NCI-H446 (cell line): ENCODE measurements around the gene NR1D2.
"Not testable (repeated sequence)": the region's sequence is repeated elsewhere in the genome, so short reads cannot be mapped to it uniquely, and the experiment has no call there.

Experiments
- DNase-seq, 2 experiments: peaks; one replicate each; lab custom pipeline; 2025; lab: John Stamatoyannopoulos, UW

NR1D2 gene

GRCh38 chr3:23944861-23945662, at the start of gene NR1D2:
Gene NR1D2 (plus strand): TSS chr3:23945286. CDS start chr3:23945579, 293 bp downstream.
- DNase-seq = peak in 1 of 2 experiments; percentile 77

DNA sequence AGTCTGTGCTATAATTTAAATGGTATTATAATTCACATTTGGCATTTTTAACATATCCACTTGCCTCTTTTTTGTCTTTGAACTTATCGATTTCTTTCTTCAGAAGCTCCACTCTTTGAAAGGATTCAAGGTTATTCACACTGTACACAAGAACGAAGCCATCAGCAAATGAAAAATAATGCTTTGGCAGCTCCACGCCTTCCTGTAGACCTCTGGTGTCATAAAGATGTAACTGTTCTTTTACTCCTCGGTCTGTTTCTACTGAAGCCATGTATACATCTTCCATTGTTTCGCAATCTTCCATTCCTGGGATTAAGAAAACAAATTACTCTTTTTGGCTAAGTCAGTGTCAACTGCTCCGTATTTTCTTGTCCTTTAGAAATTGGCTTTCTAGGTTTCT, 44.3 kb upstream of the NR1D2 start:
- DNase-seq = no peak

DNA sequence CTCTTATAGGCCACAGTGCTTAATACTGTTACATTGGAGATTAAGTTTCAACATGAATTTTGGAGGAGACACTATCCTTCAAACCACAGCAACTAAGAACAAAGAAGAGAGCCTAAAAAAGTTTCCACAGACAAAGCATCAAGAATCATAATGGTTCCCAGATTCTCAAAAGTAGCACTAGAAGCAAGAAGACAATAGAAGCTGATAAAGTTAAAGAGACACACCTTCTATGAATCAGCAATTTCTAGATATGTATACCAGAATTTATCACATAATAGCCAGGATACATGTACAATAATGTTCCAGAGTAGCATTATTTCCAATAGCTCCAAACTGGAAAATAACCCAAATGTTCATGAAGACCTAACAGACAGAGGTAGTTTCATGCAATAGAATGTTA, 40.5 kb upstream of the NR1D2 start:
- no peak for DNase-seq

DNA sequence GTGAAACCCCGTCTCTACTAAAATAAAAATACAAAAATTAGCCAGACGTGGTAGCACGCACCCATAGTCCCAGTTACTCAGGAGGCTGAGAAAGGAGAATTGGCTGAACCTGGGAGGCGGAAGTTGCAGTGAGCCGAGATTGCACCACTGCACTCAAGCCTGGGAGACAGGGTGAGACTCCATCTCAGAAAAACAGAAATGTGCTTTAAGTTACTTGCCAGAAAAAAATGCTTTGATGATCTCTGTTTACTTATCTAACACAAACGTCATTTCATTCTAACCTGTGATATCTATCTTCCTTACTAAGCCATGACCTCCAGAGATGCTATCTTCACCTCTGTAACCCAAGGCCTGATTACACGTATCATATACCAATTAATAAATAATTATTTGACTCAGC, 35.7 kb upstream of the NR1D2 start:
- no peak for DNase-seq

DNA sequence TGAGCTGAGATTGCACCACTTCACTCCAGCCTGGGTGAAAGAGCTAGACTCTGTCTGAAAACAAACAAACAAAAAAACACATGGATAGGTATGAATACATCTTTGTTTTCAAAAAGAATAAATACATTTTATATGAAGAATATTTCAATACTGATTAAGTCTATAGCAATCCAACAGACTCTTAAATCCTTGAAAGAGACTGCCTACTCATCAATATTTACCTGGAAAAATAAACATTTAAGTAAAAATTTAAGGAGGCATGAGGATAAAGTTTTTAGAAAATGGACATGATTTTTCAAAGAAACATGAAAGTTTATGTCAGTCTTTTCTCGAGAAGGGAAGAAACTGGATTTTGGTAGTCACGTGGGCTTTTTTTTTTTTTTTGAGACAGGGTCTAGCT, 33.7 kb upstream of the NR1D2 start:
- DNase-seq = no peak

DNA sequence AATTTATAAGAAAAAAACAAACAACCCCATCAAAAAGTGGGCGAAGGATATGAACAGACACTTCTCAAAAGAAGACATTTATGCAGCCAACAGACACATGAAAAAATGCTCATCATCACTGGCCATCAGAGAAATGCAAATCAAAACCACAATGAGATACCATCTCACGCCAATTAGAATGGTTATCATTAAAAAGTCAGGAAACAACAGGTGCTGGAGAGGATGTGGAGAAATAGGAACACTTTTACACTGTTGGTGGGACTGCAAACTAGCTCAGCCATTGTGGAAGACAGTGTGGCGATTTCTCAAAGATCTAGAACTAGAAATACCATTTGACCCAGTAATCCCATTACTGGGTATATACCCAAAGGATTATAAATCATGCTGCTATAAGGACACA, 32.8 kb upstream of the NR1D2 start:
- not testable (repeated sequence) for DNase-seq

DNA sequence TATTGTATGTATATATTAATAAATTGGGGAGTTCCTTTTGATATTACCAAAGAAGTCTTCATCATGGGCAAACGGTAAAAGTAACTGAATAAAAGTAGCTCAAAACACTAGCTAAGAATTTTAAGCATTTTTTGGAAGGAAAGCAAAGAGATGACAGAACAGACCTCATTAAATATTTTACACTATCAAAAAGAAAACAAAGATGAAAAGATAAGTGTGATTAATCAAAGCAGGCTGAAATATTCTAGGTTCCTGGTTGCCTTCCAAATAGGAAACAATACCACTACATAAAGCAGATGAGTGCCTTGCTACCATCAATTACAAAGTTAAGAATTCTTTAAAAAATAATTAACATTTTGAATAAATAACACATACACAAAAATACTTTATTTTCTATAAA, 31.9 kb upstream of the NR1D2 start:
- no peak for DNase-seq

DNA sequence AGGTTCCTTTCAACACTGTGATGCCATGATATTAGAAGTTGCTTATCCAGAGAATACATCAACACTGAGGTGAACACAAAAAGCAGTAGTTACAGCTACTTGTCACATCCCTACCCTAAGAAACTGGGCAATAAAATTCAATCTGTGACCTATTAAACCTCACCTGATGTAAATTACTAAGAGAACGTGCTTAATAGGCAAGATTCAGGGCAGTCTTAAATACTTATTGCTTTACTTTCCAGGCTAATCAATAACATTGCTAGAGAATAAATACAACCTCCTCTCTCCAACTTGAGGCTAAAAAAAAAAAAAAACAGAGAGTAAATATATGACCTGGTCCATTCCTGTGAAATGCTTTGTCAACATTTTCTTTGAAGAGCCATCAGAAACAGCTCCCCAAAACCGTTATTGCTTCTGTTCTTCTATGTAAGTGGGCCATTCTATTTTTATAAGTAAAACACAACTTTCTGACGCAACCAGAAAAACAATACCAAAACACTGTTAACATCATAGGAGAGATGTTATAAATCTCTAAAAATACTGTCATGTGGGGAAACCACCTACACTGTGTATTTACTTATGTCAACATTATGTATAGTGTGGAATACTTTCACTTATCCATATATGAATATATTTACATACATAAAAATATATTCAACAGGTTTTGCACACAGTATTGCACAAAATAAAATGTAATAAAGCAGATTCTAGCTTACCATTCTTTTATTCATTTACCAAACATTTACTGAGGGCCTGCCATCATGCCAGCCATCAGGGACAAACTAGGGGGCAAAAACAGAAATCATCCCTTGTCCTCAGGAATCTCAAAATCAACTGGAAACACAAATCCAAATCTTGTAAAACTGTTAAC, 31.0 kb upstream of the NR1D2 start:
- DNase-seq = no peak

GRCh38 chr3:23915537-23916108, 29.5 kb upstream of the NR1D2 start:
- peak in 1 of 2 experiments; percentile 21 for DNase-seq

GRCh38 chr3:23916152-23916885, 28.8 kb upstream of the NR1D2 start:
- DNase-seq = no peak

DNA sequence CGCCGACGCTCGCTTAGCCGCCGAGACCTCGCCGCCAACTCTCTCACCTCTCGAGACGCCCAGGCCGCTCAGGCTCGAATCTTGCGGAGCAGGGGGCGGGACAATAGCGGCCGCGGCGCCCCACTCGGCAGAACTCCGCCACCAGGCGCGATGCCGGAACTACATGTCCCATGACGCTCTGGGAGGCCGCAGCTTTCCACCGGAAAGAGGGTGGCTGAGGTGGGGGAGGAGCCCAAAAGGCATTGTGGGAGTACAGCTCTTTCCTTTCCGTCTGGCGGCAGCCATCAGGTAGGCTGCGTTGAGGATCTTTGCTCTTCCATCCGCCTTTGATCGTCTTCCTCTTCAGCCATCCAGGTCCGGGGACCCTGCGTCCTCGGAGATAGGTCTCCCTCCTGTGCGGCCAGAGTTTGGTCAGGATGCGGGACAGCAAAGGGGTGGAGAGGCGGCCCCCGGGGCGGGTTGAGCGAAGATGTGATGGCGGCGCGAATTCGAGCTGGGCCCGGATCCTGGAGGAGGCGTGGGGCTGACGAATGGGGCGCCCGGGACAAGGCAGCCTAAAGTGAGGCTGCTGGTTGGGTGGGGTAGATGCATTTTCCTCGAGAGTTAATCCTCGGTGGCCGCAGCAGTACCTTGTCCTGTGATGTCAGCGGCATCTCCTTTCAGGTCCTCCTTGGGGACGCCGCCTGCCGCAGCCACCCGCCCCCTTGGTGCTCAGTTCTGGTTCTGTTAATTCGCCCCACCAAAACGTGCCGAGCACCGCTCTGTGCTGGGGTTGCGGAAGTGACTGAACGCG, 28.0 kb upstream of the NR1D2 start, which contains the start of the genes NKIRAS1 and RPL15:
NKIRAS1 (minus strand) TSS at position 105 of the 793 bp plus-strand sequence. CDS start 6,086 bp downstream, outside the sequence.
RPL15 (plus strand) TSS at position 247 of the 793 bp plus-strand sequence. CDS start 728 bp downstream, outside the sequence.
- DNase-seq = peak; percentile 80 to 94

- peak in 1 of 2 experiments; percentile 37 for DNase-seq
Measured at GRCh38 chr3:23917679-23918303, 27.3 kb upstream of the NR1D2 start.

DNA sequence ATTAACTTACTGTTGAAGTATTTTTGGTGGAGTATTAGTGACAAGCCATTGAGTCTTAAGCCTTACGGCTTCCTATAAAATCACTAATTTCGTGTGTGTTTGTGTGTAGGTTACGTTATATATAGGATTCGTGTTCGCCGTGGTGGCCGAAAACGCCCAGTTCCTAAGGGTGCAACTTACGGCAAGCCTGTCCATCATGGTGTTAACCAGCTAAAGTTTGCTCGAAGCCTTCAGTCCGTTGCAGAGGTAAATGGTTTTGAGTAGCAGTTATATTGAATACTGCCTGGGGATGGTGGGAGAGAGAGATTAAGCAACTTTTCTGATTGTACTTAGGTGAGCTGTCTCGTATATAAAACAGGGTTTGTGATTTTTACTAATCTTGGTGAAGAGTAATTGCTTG, 26.8 kb upstream of the NR1D2 start:
- not testable (repeated sequence) for DNase-seq

- no peak for DNase-seq
Measured at GRCh38 chr3:23919628-23920027, 25.5 kb upstream of the NR1D2 start.

- no peak for DNase-seq
Measured at GRCh38 chr3:23920151-23920655, 24.9 kb upstream of the NR1D2 start.

DNA sequence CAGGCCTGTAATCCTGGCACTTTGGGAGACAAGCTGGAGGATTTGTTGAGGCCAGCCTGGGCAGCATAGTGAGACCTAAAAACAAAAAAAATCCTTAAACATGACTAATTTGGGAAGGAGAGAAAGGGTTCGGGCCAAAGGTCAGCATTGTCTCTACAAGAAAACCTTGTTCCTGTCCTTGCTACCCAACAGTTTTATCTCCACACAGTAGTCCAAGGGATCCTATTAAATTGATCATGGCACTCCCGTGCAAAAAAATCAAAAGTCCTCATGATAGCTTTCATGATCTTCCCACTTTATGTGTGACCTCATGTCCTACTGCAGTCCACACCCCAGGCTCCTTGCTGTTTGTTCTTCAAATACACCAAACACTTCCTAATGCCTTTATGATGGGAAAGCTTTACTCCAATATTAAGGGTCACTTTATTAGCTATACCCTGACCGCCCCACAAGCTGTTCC, 24.0 kb upstream of the NR1D2 start:
- no peak for DNase-seq

DNA sequence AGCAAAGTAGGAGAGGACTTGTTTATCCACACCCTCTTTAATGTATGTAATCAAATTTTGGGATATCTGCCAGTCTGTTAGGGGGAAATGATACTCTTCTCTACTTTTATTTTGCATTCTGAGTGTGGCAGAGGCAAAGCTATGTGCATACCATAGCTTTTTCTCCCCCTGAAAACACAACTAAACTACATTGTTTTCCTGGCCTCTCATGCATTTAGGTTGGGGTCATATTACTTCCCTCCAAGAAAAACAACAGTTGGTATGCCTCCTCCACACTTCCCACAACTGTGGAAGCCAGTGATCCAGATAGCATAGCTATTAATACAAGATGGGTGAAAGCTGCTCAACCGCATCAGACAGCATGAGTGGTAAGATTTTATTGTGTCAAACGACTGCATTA, 21.3 kb upstream of the NR1D2 start:
- no peak for DNase-seq

DNA sequence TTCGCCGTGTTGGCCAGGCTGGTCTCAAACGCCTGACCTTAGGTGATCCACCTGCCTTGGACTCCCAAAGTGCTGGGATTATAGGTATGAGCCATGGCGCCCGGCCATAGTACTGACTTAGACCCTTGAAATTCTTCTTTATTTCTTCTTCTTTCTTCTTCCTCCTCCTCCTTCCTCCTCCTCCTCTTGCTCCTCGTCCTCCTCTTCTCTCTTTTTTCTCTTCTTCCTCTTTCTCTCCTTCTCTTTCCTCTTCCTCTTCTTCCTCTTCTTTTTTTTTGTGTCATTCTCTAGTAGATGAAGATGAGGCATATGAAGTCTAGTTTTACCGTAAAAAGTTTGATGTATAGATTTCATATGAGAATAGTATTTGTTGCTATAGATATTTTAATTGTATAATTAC, 18.8 kb upstream of the NR1D2 start:
- DNase-seq = no peak

DNA sequence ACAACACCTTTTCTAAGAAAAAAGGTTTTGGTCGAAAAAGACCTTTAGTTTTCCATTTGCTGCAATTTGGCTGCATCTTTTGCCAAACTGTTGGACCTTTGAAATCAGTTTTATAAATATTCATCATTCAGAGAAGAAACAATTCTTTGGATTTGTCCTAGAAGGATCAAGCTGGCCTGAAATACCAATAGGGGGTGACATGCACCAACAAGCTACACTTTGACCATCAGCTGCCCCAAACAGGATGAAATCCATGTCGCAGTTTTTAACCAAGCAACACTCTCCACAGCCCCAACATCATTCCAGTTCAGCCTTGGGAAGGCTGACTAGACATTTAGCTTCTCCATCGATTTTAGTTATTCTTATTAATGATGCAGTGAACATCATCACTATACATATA, 18.4 kb upstream of the NR1D2 start:
- DNase-seq = no peak

- no peak for DNase-seq
Measured at GRCh38 chr3:23928524-23928923, 16.6 kb upstream of the NR1D2 start.
